GM12878 (cell line): ENCODE data around the gene OSBPL5. TPM values are rescaled to one million over a fixed set of nuclear protein-coding genes. Genes with fewer than 3 reads are reported as not detected.

Source experiments
- ATAC-seq: fragments of 200-7000 bp; cut with Tn5 transposase; 3 replicates; pipeline ENCODE4 v1.9.1; 2020; ENCODE audit warnings: mild to moderate bottlenecking, moderate library complexity
- BruUV-seq: library from RNA; stranded (reverse); fragments of 400-500 nt; replicated peaks from 2 replicates; lab custom pipeline; 2021; lab: Mats Ljungman, UMichigan
- CTCF ChIA-PET: fragments of 300-600 bp; sonication (Branson Sonifier 250); formaldehyde crosslinking; extraction: SDS; loops from one replicate; lab custom pipeline; 2021; ENCODE audit warnings: inconsistent platforms; lab: Yijun Ruan, JAX
- POLR2A ChIA-PET: fragments of 350-600 bp; formaldehyde crosslinking; extraction: SDS; loops from one replicate; lab custom pipeline; 2021; ENCODE audit warnings: inconsistent platforms; lab: Charles Lee
- RAD21 ChIA-PET: fragments of 300-600 bp; sonication (Branson Sonifier 250); formaldehyde crosslinking; loops from one replicate; lab custom pipeline; 2023; ENCODE audit warnings: antibody characterized with exemption; ENCODE audit not compliant: unreplicated experiment; lab: Charles Lee
- SMC1A ChIA-PET: fragments of 300-600 bp; sonication (Branson Sonifier 250); formaldehyde crosslinking; loops from one replicate; lab custom pipeline; 2023; ENCODE audit not compliant: unreplicated experiment, uncharacterized antibody; lab: Charles Lee
- DNase-seq: peaks from one replicate; pipeline ENCODE4 v3.0.0-alpha.2; 2011; ENCODE audit warnings: low read depth, low spot score
- FAIRE-seq: peaks from 3 replicates; lab custom pipeline; 2011; peaks lifted over from hg19 to GRCh38; lab: Jason Lieb, UNC
- H2AFZ ChIP-seq: 2 replicates; pipeline ENCODE4 v1.6.0; 2011; ENCODE audit warnings: low read depth, low read length, control low read depth; ENCODE audit not compliant: control insufficient read depth
- H3K27ac ChIP-seq: 2 replicates; pipeline ENCODE4 v1.5.1; 2011; ENCODE audit warnings: control low read depth; ENCODE audit not compliant: control insufficient read depth, insufficient read depth
- H3K27me3 ChIP-seq, 2 experiments: replicated peaks in 1 of 2; 2 replicates each; pipeline versions ENCODE4 v1.6.0 to v1.6.1; 2011; ENCODE audit warnings: low read length in 1 of 2; ENCODE audit not compliant: control insufficient read depth in 2 of 2, insufficient read depth in 2 of 2
- H3K36me3 ChIP-seq, 2 experiments: 2 replicates each; pipeline ENCODE4 v1.5.1; 2011; ENCODE audit warnings: low read length in 1 of 2; ENCODE audit not compliant: control insufficient read depth in 2 of 2, insufficient read depth in 2 of 2
- H3K4me1 ChIP-seq: 2 replicates; pipeline ENCODE4 v1.6.1; 2011; ENCODE audit warnings: mild to moderate bottlenecking, low read length, moderate library complexity, mixed read lengths; ENCODE audit not compliant: control insufficient read depth, insufficient read depth
- H3K4me2 ChIP-seq: 2 replicates; pipeline ENCODE4 v1.6.0; 2011; ENCODE audit warnings: control low read depth; ENCODE audit not compliant: control insufficient read depth, insufficient read depth
- H3K4me3 ChIP-seq: fragments of 200-600 bp; sonication (generic); 2 replicates; pipeline ENCODE4 v1.5.1; 2016
- H3K79me2 ChIP-seq: 2 replicates; pipeline ENCODE4 v1.6.0; 2011; ENCODE audit warnings: low read length; ENCODE audit not compliant: control insufficient read depth, insufficient read depth
- H3K9ac ChIP-seq: 2 replicates; pipeline ENCODE4 v1.8.0; 2011; ENCODE audit warnings: low read length, control low read depth, mixed read lengths; ENCODE audit not compliant: control insufficient read depth, insufficient read depth
- H3K9me3 ChIP-seq: replicated peaks from 3 replicates; pipeline ENCODE4 v1.5.1; 2011; ENCODE audit warnings: mild to moderate bottlenecking, low read length; ENCODE audit not compliant: control insufficient read depth, insufficient read depth
- H4K20me1 ChIP-seq: 2 replicates; pipeline ENCODE4 v1.6.0; 2011; ENCODE audit not compliant: control insufficient read depth, insufficient read depth
- BACH1 ChIP-seq: fragments of 450-650 bp; IDR thresholded peaks from 2 replicates; pipeline ENCODE4 v1.6.1; 2017; ENCODE audit warnings: mild to moderate bottlenecking, borderline replicate concordance
- CREB1 ChIP-seq: IDR thresholded peaks from 2 replicates; pipeline ENCODE4 v1.6.1; 2012; ENCODE audit warnings: low read depth, mild to moderate bottlenecking, inconsistent platforms
- CREM ChIP-seq: IDR thresholded peaks from 2 replicates; pipeline ENCODE4 v1.6.1; 2014; ENCODE audit warnings: antibody characterized with exemption, low read depth
- EGR1 ChIP-seq, 2 experiments: IDR thresholded peaks; 1 replicate in 1 of 2; 2 replicates in 1 of 2; pipeline ENCODE4 v1.6.1; 2011 to 2012; ENCODE audit warnings: low read depth in 2 of 2, low read length in 2 of 2, borderline replicate concordance in 1 of 2, mild to moderate bottlenecking in 1 of 2, moderate library complexity in 1 of 2
- MEF2A ChIP-seq: IDR thresholded peaks from 2 replicates; pipeline ENCODE4 v1.6.1; 2011; ENCODE audit warnings: low read depth, mild to moderate bottlenecking, low read length, moderate library complexity; ENCODE audit not compliant: insufficient read depth
- MYC ChIP-seq: IDR thresholded peaks from 2 replicates; pipeline ENCODE4 v1.6.1; 2011; ENCODE audit warnings: mild to moderate bottlenecking, low read length, moderate library complexity, inconsistent platforms; ENCODE audit not compliant: insufficient read depth, insufficient replicate concordance, insufficient read length, severe bottlenecking
- NBN ChIP-seq: fragments of 450-650 bp; IDR thresholded peaks from 2 replicates; pipeline ENCODE4 v1.6.1; 2016
- RFX5 ChIP-seq: IDR thresholded peaks from 2 replicates; pipeline ENCODE4 v1.6.1; 2011; ENCODE audit warnings: low read depth, low read length, improper control_type of control experiment
- SIN3A ChIP-seq: IDR thresholded peaks from 2 replicates; pipeline ENCODE4 v1.6.1; 2012; ENCODE audit warnings: low read depth, low read length, improper control_type of control experiment
- SMAD1 ChIP-seq: fragments of 450-650 bp; IDR thresholded peaks from 2 replicates; pipeline ENCODE4 v1.6.1; 2018; ENCODE audit warnings: mild to moderate bottlenecking, low read depth; ENCODE audit not compliant: partially characterized antibody
- ZBTB33 ChIP-seq: fragments of 450-650 bp; IDR thresholded peaks from 2 replicates; pipeline ENCODE4 v1.6.1; 2017; ENCODE audit warnings: mild to moderate bottlenecking
- ZNF274 ChIP-seq: IDR thresholded peaks from one replicate; pipeline ENCODE4 v1.8.0; 2011; ENCODE audit not compliant: insufficient read length, insufficient read depth
- WGBS: methylation state at CpG from one replicate; pipeline ENCODE4 v1.1.6; 2016; ENCODE audit warnings: low lambda C conversion rate; ENCODE audit not compliant: insufficient replicate concordance, insufficient coverage; ENCODE audit errors: missing lambda C conversion rate; 5-methylcytosine and 5-hydroxymethylcytosine counted together
- in situ Hi-C: fragments of 300-500 bp; cut with MboI; formaldehyde crosslinking; loops from 9 replicates; pipeline ENCODE4 v1.14.3; 2018; ENCODE audit warnings: mixed read lengths
- intact Hi-C: fragments of 100-400 bp; cut with micrococcal nuclease; formaldehyde crosslinking; loops from one replicate; pipeline ENCODE4 v1.14.2; 2022; ENCODE audit not compliant: unreplicated experiment
- polyA plus RNA-seq, 11 experiments: library from polyadenylated mRNA; depleted of rRNA in 4 of 11; unstranded in 6 of 11; stranded (reverse) in 5 of 11; fragments of >200 nt; fragmentation: Nextera tagmentation in 4 of 11; fragmentation: Illumina TruSeq in 1 of 11; extraction: Ambion mirVana in 4 of 11; extraction: Trizol in 1 of 11; gene quantifications; 1 replicate in 1 of 11; 2 replicates in 10 of 11; pipeline versions ENCODE4 v1.2.1 to v1.2.3, GENCODE V29; 2011 to 2016; ENCODE audit warnings: inconsistent platforms in 2 of 11, missing spikeins in 2 of 11, low read depth in 1 of 11
- total RNA-seq, 4 experiments: library from RNA; depleted of rRNA in 3 of 4; stranded (reverse); fragments of >200 nt in 3 of 4; fragmentation: Illumina TruSeq in 1 of 4; extraction: Trizol in 1 of 4; gene quantifications; 2 replicates each; pipeline versions ENCODE4 v1.2.1 to v1.2.3, GENCODE V29; 2013 to 2021
- TF ChIP-seq, protein P1 (sequence below): fragments of 450-650 bp; IDR thresholded peaks from 2 replicates; pipeline ENCODE4 v1.6.1; 2016; ENCODE audit warnings: mild to moderate bottlenecking

OSBPL5 gene
- total and polyA plus RNA-seq, 10 of the 15 experiments (the other 5 are each of a cell fraction or from before 2014, with no cell fraction given), result not detected

GRCh38 chr11:3083321-3083720 is 81.8 kb downstream of the OSBPL5 start (continued):
- no peak for TF ChIP-seq NBN

DNA sequence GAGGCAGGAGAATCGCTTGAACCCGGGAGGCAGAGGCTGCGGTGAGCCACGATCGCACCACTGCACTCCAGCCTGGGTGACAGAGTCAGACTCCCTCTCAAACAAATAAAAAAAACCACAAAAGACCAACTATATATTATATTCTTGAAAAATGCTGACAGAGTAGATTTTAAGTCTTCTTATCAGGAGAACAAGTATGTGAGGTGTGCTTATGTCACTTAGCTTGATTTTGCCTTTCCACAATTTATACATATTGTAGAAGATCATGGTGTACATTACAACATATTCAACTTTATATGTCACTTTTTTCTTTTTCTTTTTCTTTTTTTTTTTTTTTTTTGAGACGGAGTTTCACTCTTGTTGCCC is 83.7 kb downstream of the OSBPL5 start:
- POLR2A ChIA-PET, result no interaction called here
- in situ Hi-C loops (no loop called here), intact Hi-C loops (no loop called here)
- Histone ChIP-seq H3K27ac (no peak overlapping the region), H3K79me2 (no peaks in the 10 kb centered on the region), H3K4me2 (no peak overlapping the region), H3K27me3 (no peaks in the 10 kb centered on the region), H3K4me1 (no peaks in the 10 kb centered on the region), H3K9ac (no peak overlapping the region), H3K4me3 (no peak overlapping the region), H4K20me1 (no peaks in the 10 kb centered on the region), H2AFZ (no peak overlapping the region), H3K9me3 (no peaks in the 10 kb centered on the region), H3K36me3 (no peaks in the 10 kb centered on the region)
- DNase-seq (no peak), ATAC-seq (no peak), FAIRE-seq (no peak)
- CTCF ChIA-PET, result interaction anchor here (1.1 kb wide), 1 partner anchor 44 kb away, joined by 3 read pairs; no protein-coding TSS in a partner anchor
- 35% methylated on average over 6 of the region's 6 CpGs for WGBS
- RAD21 ChIA-PET, result no interaction called here
- no peak for TF ChIP-seq CREB1
- TF ChIP-seq RFX5, result no peak
- no peak for TF ChIP-seq BACH1
- no peak for TF ChIP-seq MYC
- no peak for TF ChIP-seq SIN3A
- TF ChIP-seq ZBTB33, result no peak
- TF ChIP-seq, protein P1, sequence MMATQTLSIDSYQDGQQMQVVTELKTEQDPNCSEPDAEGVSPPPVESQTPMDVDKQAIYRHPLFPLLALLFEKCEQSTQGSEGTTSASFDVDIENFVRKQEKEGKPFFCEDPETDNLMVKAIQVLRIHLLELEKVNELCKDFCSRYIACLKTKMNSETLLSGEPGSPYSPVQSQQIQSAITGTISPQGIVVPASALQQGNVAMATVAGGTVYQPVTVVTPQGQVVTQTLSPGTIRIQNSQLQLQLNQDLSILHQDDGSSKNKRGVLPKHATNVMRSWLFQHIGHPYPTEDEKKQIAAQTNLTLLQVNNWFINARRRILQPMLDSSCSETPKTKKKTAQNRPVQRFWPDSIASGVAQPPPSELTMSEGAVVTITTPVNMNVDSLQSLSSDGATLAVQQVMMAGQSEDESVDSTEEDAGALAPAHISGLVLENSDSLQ, result no peak
- TF ChIP-seq SMAD1, result no peak
- TF ChIP-seq CREM, result no peak
- TF ChIP-seq MEF2A, result no peak
- no peak for TF ChIP-seq EGR1 (IDR thresholded peaks at IDR 0.05; ENCODE audit: borderline replicate concordance in 1 of 2, low read depth in 2 of 2, low read length in 2 of 2)
- no peak for TF ChIP-seq ZNF274
- BruUV-seq, result no TSS peak
- SMC1A ChIA-PET, result interaction anchor here (1.8 kb wide), 1 partner anchor 50 kb away, joined by 4 read pairs; no protein-coding TSS in a partner anchor
